Measurements from ENCODE around the gene CRIP3. TPM values are rescaled to one million over a fixed set of nuclear protein-coding genes. Genes with fewer than 3 reads are reported as not detected.

The CRIP3 gene
- total and polyA plus RNA-seq, 2 of the 13 experiments (the other 11 are each of a cell fraction or from before 2014, with no cell fraction given), result 6.3 to 9.3 TPM

- no peak for TF ChIP-seq ZBTB37 (CRISPR knock-in tag; IDR thresholded peaks at IDR 0.05)
- no peak for TF ChIP-seq SNAPC4 (CRISPR knock-in tag; IDR thresholded peaks at IDR 0.05)
- TF ChIP-seq PBX2 (CRISPR knock-in tag; IDR thresholded peaks at IDR 0.05), result no peak
- no peak for TF ChIP-seq FOXK2 (IDR thresholded peaks at IDR 0.05)
- TF ChIP-seq ZMAT3 (CRISPR knock-in tag; conservative IDR thresholded peaks at IDR 0.05), result no peak
- no peak for TF ChIP-seq TCF12 (IDR thresholded peaks at IDR 0.05)
- TF ChIP-seq TCF12 (CRISPR knock-in tag; IDR thresholded peaks at IDR 0.05), result no peak
- no peak for TF ChIP-seq CENPX (CRISPR knock-in tag; IDR thresholded peaks at IDR 0.05)
- peak; percentile 71; the same call in 1 of the 2 replicates for TF ChIP-seq ZNF33B (CRISPR knock-in tag; IDR thresholded peaks at IDR 0.05)
- peak; percentile 58 for TF ChIP-seq ZNF205 (CRISPR knock-in tag; IDR thresholded peaks at IDR 0.05)
- peak; percentile 64; the same call in 1 of the 2 replicates for TF ChIP-seq ZBTB7B (CRISPR knock-in tag; IDR thresholded peaks at IDR 0.05)
- TF ChIP-seq JUND (CRISPR knock-in tag; IDR thresholded peaks at IDR 0.05), result no peak
- peak; percentile 82; the same call in 1 of the 2 replicates for TF ChIP-seq RXRA (CRISPR knock-in tag; IDR thresholded peaks at IDR 0.05)
- TF ChIP-seq ZFP41 (CRISPR knock-in tag; IDR thresholded peaks at IDR 0.05; ENCODE audit: borderline replicate concordance), result no peak
- peak; percentile 63; the same call in 1 of the 2 replicates for TF ChIP-seq ZNF614 (CRISPR knock-in tag; IDR thresholded peaks at IDR 0.05; ENCODE audit: borderline replicate concordance)
- no peak for TF ChIP-seq AGO1 (IDR thresholded peaks at IDR 0.05; ENCODE audit: low read depth, low read length, poor library complexity, severe bottlenecking)
- no peak for TF ChIP-seq ZBTB7A (CRISPR knock-in tag; IDR thresholded peaks at IDR 0.05)
- TF ChIP-seq MTF2 (CRISPR knock-in tag; IDR thresholded peaks at IDR 0.05; ENCODE audit: borderline replicate concordance), result no peak
- TF ChIP-seq FOXP1 (IDR thresholded peaks at IDR 0.05), result no peak
- no peak for TF ChIP-seq FOXP1 (CRISPR knock-in tag; IDR thresholded peaks at IDR 0.05)
- no peak for TF ChIP-seq AKAP8 (CRISPR knock-in tag; IDR thresholded peaks at IDR 0.05)
- TF ChIP-seq GLMP (CRISPR knock-in tag; IDR thresholded peaks at IDR 0.05; ENCODE audit: borderline replicate concordance), result no peak
- TF ChIP-seq SIX1 (CRISPR knock-in tag; IDR thresholded peaks at IDR 0.05; ENCODE audit: borderline replicate concordance), result no peak
Measured at GRCh38 chr6:43263314-43264178, 45.1 kb downstream of the CRIP3 start (continued).
